Thyroid gland (tissue), 4 donors: ENCODE data around the gene SP9. TPM values are rescaled to one million over a fixed set of nuclear protein-coding genes. Genes with fewer than 3 reads are reported as not detected.
"Not testable (repeated sequence)": the region's sequence is repeated elsewhere in the genome, so short reads cannot be mapped to it uniquely, and the experiment has no call there.

Experiments used
- DNase-seq, 2 donors: peaks; one replicate each; pipeline ENCODE4 v3.0.0-alpha.2; 2019
- H3K27ac ChIP-seq, 3 donors: fragments of 200-600 bp; sonication (generic); 1 replicate in 2 of 3; 2 replicates in 1 of 3; pipeline ENCODE4 v1.5.1; 2016 to 2019; ENCODE audit warnings: mild to moderate bottlenecking in 1 of 3, moderate library complexity in 1 of 3
- H3K27me3 ChIP-seq: fragments of 200-600 bp; sonication (generic); one replicate; pipeline ENCODE4 v1.5.1; 2019
- H3K36me3 ChIP-seq, 2 donors: fragments of 200-600 bp; sonication (generic); one replicate each; pipeline ENCODE4 v1.5.1; 2016 to 2019
- H3K4me1 ChIP-seq, 2 donors: fragments of 200-600 bp; sonication (generic); one replicate each; pipeline ENCODE4 v1.5.1; 2017 to 2019
- H3K4me3 ChIP-seq, 3 donors: fragments of 200-600 bp; sonication (generic); replicated peaks in 1 of 3; 1 replicate in 2 of 3; 2 replicates in 1 of 3; pipeline ENCODE4 v1.5.1; 2016; ENCODE audit warnings: mild to moderate bottlenecking in 1 of 3
- H3K9me3 ChIP-seq: fragments of 200-600 bp; sonication (generic); one replicate; pipeline ENCODE4 v1.5.1; 2017
- POLR2A ChIP-seq, 2 donors: fragments of 450-650 bp; IDR thresholded peaks; one replicate each; pipeline ENCODE4 v1.6.1; 2017; ENCODE audit warnings: antibody characterized with exemption in 2 of 2, mild to moderate bottlenecking in 2 of 2, moderate library complexity in 1 of 2
- WGBS, 2 donors: methylation state at CpG; one replicate each; pipeline ENCODE4 v1.1.5; 2017; 5-methylcytosine and 5-hydroxymethylcytosine counted together
- intact Hi-C: fragments of 100-400 bp; cut with DNase I; formaldehyde crosslinking; loops from one replicate; pipeline ENCODE4 v1.15.1; 2023
- total RNA-seq, 4 donors: library from RNA; depleted of rRNA; stranded (reverse); fragments of >200 nt; gene quantifications; one replicate each; pipeline ENCODE4 v1.2.3, GENCODE V29; 2016
- TF ChIP-seq, protein P1 (sequence below), 6 experiments: fragments of 200-600 bp in 3 of 6; fragments of 450-650 bp in 3 of 6; sonication (generic) in 3 of 6; IDR thresholded peaks; one replicate each; pipeline ENCODE4 v1.5.1; 2016 to 2019; ENCODE audit warnings: antibody characterized with exemption in 6 of 6, mild to moderate bottlenecking in 2 of 6, inconsistent platforms in 1 of 6, moderate library complexity in 1 of 6

SP9 gene
- total RNA-seq, 4 donors from 2014 or later, result not detected

DNA sequence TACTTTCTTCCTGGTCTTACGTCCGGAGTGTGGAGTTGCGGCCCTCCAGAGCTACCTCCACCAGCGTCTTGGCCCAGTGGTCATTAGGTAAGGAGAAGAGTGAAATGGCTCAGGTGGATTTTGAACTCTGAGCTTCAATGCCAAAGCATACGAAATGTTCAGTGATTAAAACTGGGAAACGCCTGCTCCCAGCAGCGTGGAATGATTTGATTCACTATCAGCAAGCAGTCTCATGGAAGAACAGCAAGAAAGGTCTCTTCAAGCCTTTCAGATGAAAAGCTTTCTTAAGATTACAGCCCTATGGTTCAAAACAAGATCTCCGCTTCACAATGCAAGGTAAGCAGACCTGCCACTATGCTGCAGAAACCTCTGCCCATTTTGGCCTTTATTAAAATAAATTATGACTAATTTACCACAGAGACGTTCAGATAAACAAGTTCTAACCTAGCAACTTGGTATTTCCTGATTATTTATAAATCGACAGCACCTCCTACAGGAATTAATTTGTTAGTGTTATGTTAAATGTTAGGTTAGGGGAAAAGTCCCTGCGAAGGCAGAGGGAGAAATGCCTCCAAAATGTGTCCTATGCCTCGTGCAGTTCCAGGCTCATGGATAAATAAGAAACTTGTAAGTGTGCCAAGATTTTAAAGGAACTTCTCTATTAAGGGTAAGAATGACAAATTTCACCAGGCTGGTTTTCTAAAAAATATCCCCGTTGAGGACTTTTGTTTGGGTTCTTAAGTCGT is 10.1 kb downstream of the SP9 start:
- TF ChIP-seq POLR2A (IDR thresholded peaks at IDR 0.05), result no peak
- TF ChIP-seq, protein P1, sequence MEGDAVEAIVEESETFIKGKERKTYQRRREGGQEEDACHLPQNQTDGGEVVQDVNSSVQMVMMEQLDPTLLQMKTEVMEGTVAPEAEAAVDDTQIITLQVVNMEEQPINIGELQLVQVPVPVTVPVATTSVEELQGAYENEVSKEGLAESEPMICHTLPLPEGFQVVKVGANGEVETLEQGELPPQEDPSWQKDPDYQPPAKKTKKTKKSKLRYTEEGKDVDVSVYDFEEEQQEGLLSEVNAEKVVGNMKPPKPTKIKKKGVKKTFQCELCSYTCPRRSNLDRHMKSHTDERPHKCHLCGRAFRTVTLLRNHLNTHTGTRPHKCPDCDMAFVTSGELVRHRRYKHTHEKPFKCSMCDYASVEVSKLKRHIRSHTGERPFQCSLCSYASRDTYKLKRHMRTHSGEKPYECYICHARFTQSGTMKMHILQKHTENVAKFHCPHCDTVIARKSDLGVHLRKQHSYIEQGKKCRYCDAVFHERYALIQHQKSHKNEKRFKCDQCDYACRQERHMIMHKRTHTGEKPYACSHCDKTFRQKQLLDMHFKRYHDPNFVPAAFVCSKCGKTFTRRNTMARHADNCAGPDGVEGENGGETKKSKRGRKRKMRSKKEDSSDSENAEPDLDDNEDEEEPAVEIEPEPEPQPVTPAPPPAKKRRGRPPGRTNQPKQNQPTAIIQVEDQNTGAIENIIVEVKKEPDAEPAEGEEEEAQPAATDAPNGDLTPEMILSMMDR (IDR thresholded peaks at IDR 0.05), result peak in 3 of 6 experiments; percentile 40 to 47 (median 42)

GRCh38 chr2:174350018-174350417 is 15.3 kb downstream of the SP9 start:
- TF ChIP-seq POLR2A (IDR thresholded peaks at IDR 0.05), result no peak
- TF ChIP-seq, protein P1 (IDR thresholded peaks at IDR 0.05), result peak in 2 of 6 experiments; percentile 13 to 14
- WGBS, 2 donors, result 92 to 94% methylated on average over 2 of the region's 2 CpGs
- Histone ChIP-seq H3K9me3 (no peaks in the 10 kb centered on the region), H3K4me1 (no peaks in the 10 kb centered on the region), H3K27me3 (no peaks in the 10 kb centered on the region), H3K36me3 (peaks cover 11 to 19% of the 10 kb centered on the region in 2 donors), H3K27ac (no peak overlapping the region), H3K4me3 (no peak overlapping the region)
- no peak for DNase-seq
- intact Hi-C loops, result no loop called here

More for the DNA sequence above, 10.1 kb downstream of the SP9 start:
- peaks cover 47% of the 10 kb centered on the region for H3K27me3 ChIP-seq
- H3K9me3 ChIP-seq, result no peaks in the 10 kb centered on the region
- intact Hi-C loops, result loop anchor here (5.0 to 10.0 kb wide), 2 partner anchors 310 to 943 kb away; no protein-coding TSS in a partner anchor
- no peak overlapping the region for H3K27ac ChIP-seq
- H3K4me3 ChIP-seq, result no peak overlapping the region
- no peak for DNase-seq
- H3K4me1 ChIP-seq, result peaks cover 5 to 24% of the 10 kb centered on the region in 2 donors
- peaks cover 11 to 14% of the 10 kb centered on the region in 2 donors for H3K36me3 ChIP-seq
- WGBS, 2 donors, result 47 to 49% methylated on average over 14 of the region's 14 CpGs

GRCh38 chr2:174350593-174351181 is 15.9 kb downstream of the SP9 start:
- TF ChIP-seq, protein P1 (IDR thresholded peaks at IDR 0.05), result no peak
- no peak for TF ChIP-seq POLR2A (IDR thresholded peaks at IDR 0.05)
- Histone ChIP-seq H3K27ac (no peak overlapping the region), H3K4me1 (no peaks in the 10 kb centered on the region), H3K4me3 (no peak overlapping the region), H3K9me3 (no peaks in the 10 kb centered on the region), H3K36me3 (peaks cover 11 to 19% of the 10 kb centered on the region in 2 donors), H3K27me3 (no peaks in the 10 kb centered on the region)
- intact Hi-C loops, result no loop called here
- WGBS, 2 donors, result 96 to 98% methylated on average over 2 of the region's 2 CpGs
- DNase-seq, result no peak

- Histone ChIP-seq H3K4me3 (no peak overlapping the region), H3K9me3 (no peaks in the 10 kb centered on the region), H3K4me1 (no peaks in the 10 kb centered on the region), H3K27me3 (no peaks in the 10 kb centered on the region), H3K27ac (no peak overlapping the region), H3K36me3 (peaks cover 11 to 14% of the 10 kb centered on the region in 2 donors)
- 97 to 99% methylated on average over 1 of the region's 1 CpG for WGBS, 2 donors
- TF ChIP-seq, protein P1 (IDR thresholded peaks at IDR 0.05), result no peak
- no peak for TF ChIP-seq POLR2A (IDR thresholded peaks at IDR 0.05)
- intact Hi-C loops, result no loop called here
- DNase-seq, result no peak
Measured at GRCh38 chr2:174353004-174353403, 18.2 kb downstream of the SP9 start.

DNA sequence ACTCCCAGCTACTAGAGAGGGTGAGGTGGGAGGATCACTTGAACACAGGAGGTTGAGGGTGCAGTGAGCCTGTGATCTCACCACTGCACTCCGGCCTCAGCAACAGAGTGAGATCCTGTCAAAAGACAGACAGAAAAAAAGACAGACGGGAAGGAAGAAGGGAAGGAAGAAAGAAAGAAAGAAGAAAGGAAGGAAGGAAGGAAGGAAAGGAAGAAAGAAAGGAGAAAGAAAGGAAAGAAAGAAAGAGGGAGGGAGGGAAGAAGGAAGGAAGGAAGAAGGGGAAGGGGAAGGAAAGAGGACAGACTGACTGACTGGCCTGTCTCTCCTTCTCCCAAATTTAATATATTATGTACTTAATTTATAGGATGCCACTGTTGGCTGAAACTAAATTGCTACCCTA is 21.6 kb downstream of the SP9 start:
- Histone ChIP-seq H3K9me3 (no peaks in the 10 kb centered on the region), H3K27me3 (no peaks in the 10 kb centered on the region)
- intact Hi-C loops, result no loop called here

GRCh38 chr2:174359663-174360062 is 24.9 kb downstream of the SP9 start:
- 95 to 98% methylated on average over 4 of the region's 4 CpGs for WGBS, 2 donors
- peaks cover 7 to 11% of the 10 kb centered on the region in 2 donors for H3K36me3 ChIP-seq
- intact Hi-C loops, result not testable (repeated sequence)

More for the DNA sequence above, 21.6 kb downstream of the SP9 start:
- H3K4me1 ChIP-seq, result no peaks in the 10 kb centered on the region
- H3K27ac ChIP-seq, result no peak overlapping the region
- no peak overlapping the region for H3K4me3 ChIP-seq
- H3K36me3 ChIP-seq, result no peaks in the 10 kb centered on the region
- 94 to 96% methylated on average over 2 of the region's 2 CpGs for WGBS, 2 donors
- DNase-seq, result no peak
- TF ChIP-seq POLR2A (IDR thresholded peaks at IDR 0.05), result no peak

More at GRCh38 chr2:174359663-174360062, 24.9 kb downstream of the SP9 start:
- H3K27ac ChIP-seq, H3K9me3 ChIP-seq, H3K4me3 ChIP-seq, H3K4me1 ChIP-seq, H3K27me3 ChIP-seq, DNase-seq: not testable (repeated sequence)
